HepG2 (cell line): Measurements from ENCODE around the gene GCHFR. TPM values are rescaled to one million over a fixed set of nuclear protein-coding genes. Genes with fewer than 3 reads are reported as not detected.

Source experiments
- ATAC-seq: fragments of 200-7000 bp; cut with Tn5 transposase; 3 replicates; pipeline ENCODE4 v1.9.1; 2020; ENCODE audit warnings: mild to moderate bottlenecking, moderate library complexity
- BruUV-seq: library from RNA; stranded (reverse); fragments of 400-500 nt; replicated peaks from 2 replicates; lab custom pipeline; 2021; lab: Mats Ljungman, UMichigan
- CTCF ChIA-PET: fragments of 300-600 bp; formaldehyde crosslinking; extraction: SDS; loops from one replicate; lab custom pipeline; 2021; ENCODE audit warnings: low total read pairs, inconsistent platforms, low intra/inter-chr PET ratio; lab: Yijun Ruan, JAX
- POLR2A ChIA-PET: fragments of 350-600 bp; sonication (Branson Sonifier 250); formaldehyde crosslinking; loops from one replicate; lab custom pipeline; 2020; ENCODE audit warnings: antibody characterized with exemption, inconsistent platforms; lab: Yijun Ruan, JAX
- DNase-seq: peaks from one replicate; pipeline ENCODE4 v3.0.0-alpha.2; 2015; ENCODE audit warnings: low spot score
- FAIRE-seq: peaks from 3 replicates; lab custom pipeline; 2011; peaks lifted over from hg19 to GRCh38; lab: Jason Lieb, UNC
- H2AFZ ChIP-seq: one replicate; pipeline ENCODE4 v1.6.1; 2011; ENCODE audit warnings: low read length, inconsistent platforms
- H3K27ac ChIP-seq: fragments of 300-600 bp; 3 replicates; pipeline ENCODE4 v1.8.0; 2011; ENCODE audit warnings: mixed run types, mild to moderate bottlenecking, mixed read lengths, low read length, inconsistent platforms; ENCODE audit not compliant: insufficient read depth; ENCODE audit errors: extremely low read length
- H3K27me3 ChIP-seq, 2 experiments: fragments of 200-600 bp in 1 of 2; 2 replicates in 1 of 2; 3 replicates in 1 of 2; pipeline versions ENCODE4 v1.6.0 to v1.8.0; 2011; ENCODE audit warnings: low read length in 2 of 2, mild to moderate bottlenecking in 2 of 2, moderate library complexity in 2 of 2, inconsistent platforms in 1 of 2; ENCODE audit not compliant: insufficient read depth in 2 of 2, control insufficient read depth in 1 of 2
- H3K36me3 ChIP-seq, 2 experiments: fragments of 200-600 bp in 1 of 2; replicated peaks in 1 of 2; 2 replicates in 1 of 2; 3 replicates in 1 of 2; pipeline versions ENCODE4 v1.5.1 to v1.8.0; 2011; ENCODE audit warnings: low read length in 2 of 2, inconsistent platforms in 1 of 2; ENCODE audit not compliant: insufficient read depth in 2 of 2, control insufficient read depth in 1 of 2
- H3K4me1 ChIP-seq: 2 replicates; pipeline ENCODE4 v1.5.1; 2012; ENCODE audit warnings: low read length, inconsistent platforms; ENCODE audit not compliant: insufficient read depth
- H3K4me2 ChIP-seq: 2 replicates; pipeline ENCODE4 v1.6.0; 2011; ENCODE audit warnings: low read depth, low read length, inconsistent platforms
- H3K4me3 ChIP-seq, 3 experiments: fragments of 200-600 bp in 1 of 3; sonication (generic), shearing (Covaris generic) in 1 of 3; replicated peaks in 1 of 3; 2 replicates each; pipeline ENCODE4 v1.5.1; 2011 to 2016; ENCODE audit warnings: low read length in 3 of 3, inconsistent platforms in 2 of 3, low read depth in 2 of 3, mild to moderate bottlenecking in 2 of 3, control low read depth in 1 of 3, mixed read lengths in 1 of 3; ENCODE audit not compliant: insufficient read depth in 1 of 3
- H3K79me2 ChIP-seq: one replicate; pipeline ENCODE4 v1.6.1; 2011; ENCODE audit warnings: low read length, inconsistent platforms; ENCODE audit not compliant: insufficient read depth
- H3K9ac ChIP-seq: 2 replicates; pipeline ENCODE4 v1.6.0; 2011; ENCODE audit warnings: mild to moderate bottlenecking, low read depth, low read length, inconsistent platforms; ENCODE audit not compliant: insufficient read depth
- H3K9me3 ChIP-seq: 2 replicates; pipeline ENCODE4 v1.5.1; 2012; ENCODE audit warnings: mild to moderate bottlenecking, low read length
- H4K20me1 ChIP-seq: 2 replicates; pipeline ENCODE4 v1.6.0; 2011; ENCODE audit warnings: inconsistent platforms, mild to moderate bottlenecking, low read length, moderate library complexity; ENCODE audit not compliant: insufficient read depth
- WGBS: methylation state at CpG from one replicate; pipeline ENCODE4 v1.1.6; 2017; ENCODE audit warnings: low lambda C conversion rate; 5-methylcytosine and 5-hydroxymethylcytosine counted together
- in situ Hi-C: cut with HindIII; loops from 2 replicates; pipeline ENCODE4 v1.10.0; 2017; ENCODE audit warnings: low pct_unique_long_range_greater_than_20kb; ENCODE audit not compliant: extremely low pct_ligation_motif_present
- intact Hi-C: fragments of 100-400 bp; cut with micrococcal nuclease; formaldehyde crosslinking; loops from one replicate; pipeline ENCODE4 v1.10.0; 2022; ENCODE audit not compliant: unreplicated experiment
- polyA plus RNA-seq, 8 experiments: library from polyadenylated mRNA; depleted of rRNA in 3 of 8; stranded (reverse) in 7 of 8; unstranded in 1 of 8; fragments of >200 nt; fragmentation: Illumina TruSeq in 4 of 8; extraction: Trizol in 4 of 8; gene quantifications; 2 replicates each; pipeline versions ENCODE4 v1.2.1 to v1.2.3, GENCODE V29; 2011 to 2016; ENCODE audit warnings: low read depth in 4 of 8, missing spikeins in 1 of 8, mixed read lengths in 1 of 8; ENCODE audit not compliant: insufficient read depth in 1 of 8
- total RNA-seq, 5 experiments: library from RNA; depleted of rRNA; stranded (reverse); fragments of >200 nt; fragmentation: Illumina TruSeq; extraction: Trizol; gene quantifications; 2 replicates each; pipeline ENCODE4 v1.2.3, GENCODE V29; 2016; ENCODE audit warnings: low read depth in 1 of 5
- TF ChIP-seq, protein P1 (sequence below): IDR thresholded peaks from 2 replicates; pipeline ENCODE4 v1.6.1; 2016; ENCODE audit warnings: missing compliant biosample characterization, missing genetic modification reagents, borderline replicate concordance
- TF ChIP-seq, protein P2 (sequence below): sonication (generic); formaldehyde crosslinking; IDR thresholded peaks from 2 replicates; pipeline ENCODE4 v1.9.0; 2021; ENCODE audit warnings: mild to moderate bottlenecking, missing genetic modification reagents

The GCHFR gene
- total and polyA plus RNA-seq, 2 of the 13 experiments (the other 11 are each of a cell fraction or from before 2014, with no cell fraction given), result 51.5 to 92.4 TPM

DNA sequence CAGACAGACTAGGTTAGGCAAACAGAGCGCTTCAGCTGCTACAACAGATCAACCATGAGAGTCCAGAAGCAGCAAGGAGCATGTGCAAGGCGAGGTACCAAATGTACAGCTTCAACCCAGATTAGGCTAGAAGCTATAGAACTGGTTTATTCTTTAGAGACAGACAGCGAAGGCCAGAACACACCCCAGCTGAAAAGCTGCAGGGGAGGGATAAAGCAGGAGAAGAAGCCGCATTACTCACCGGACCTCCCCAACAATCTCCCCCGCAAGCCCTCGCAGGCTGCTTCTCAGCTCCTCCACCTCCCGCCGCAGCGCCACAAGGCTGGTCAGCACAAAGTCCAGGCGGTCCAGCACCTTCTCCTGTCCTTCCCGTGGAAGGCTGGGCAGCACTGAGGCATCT lies 12.1 kb upstream of the GCHFR start:
- Histone ChIP-seq H4K20me1 (no peaks in the 10 kb centered on the region), H3K4me1 (peaks cover 35% of the 10 kb centered on the region), H3K79me2 (peaks cover 30% of the 10 kb centered on the region), H3K4me2 (no peak overlapping the region), H3K9me3 (no peaks in the 10 kb centered on the region), H3K9ac (no peak overlapping the region), H2AFZ (no peak overlapping the region), H3K36me3 (peaks cover 10 to 40% of the 10 kb centered on the region in 2 experiments), H3K4me3 (no peak overlapping the region), H3K27ac (no peak overlapping the region), H3K27me3 (no peaks in the 10 kb centered on the region)
- intact Hi-C loops, result loop anchor here (10.0 kb wide), 1 partner anchor 157 kb away; the partner anchor contains the start of gene KNL1
- ATAC-seq, result no peak
- WGBS, result 99% methylated on average over 10 of the region's 12 CpGs
- CTCF ChIA-PET, result no interaction called here
- BruUV-seq, result no TSS peak
- POLR2A ChIA-PET, result interaction anchor here (0.6 to 1.2 kb wide), 2 partner anchors 11 to 12 kb away, joined by 3 read pairs; partner anchors contain the start of gene GCHFR
- in situ Hi-C loops, result no loop called here
- TF ChIP-seq, protein P1, sequence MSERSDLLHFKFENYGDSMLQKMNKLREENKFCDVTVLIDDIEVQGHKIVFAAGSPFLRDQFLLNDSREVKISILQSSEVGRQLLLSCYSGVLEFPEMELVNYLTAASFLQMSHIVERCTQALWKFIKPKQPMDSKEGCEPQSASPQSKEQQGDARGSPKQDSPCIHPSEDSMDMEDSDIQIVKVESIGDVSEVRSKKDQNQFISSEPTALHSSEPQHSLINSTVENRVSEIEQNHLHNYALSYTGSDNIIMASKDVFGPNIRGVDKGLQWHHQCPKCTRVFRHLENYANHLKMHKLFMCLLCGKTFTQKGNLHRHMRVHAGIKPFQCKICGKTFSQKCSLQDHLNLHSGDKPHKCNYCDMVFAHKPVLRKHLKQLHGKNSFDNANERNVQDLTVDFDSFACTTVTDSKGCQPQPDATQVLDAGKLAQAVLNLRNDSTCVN (CRISPR knock-in tag), result no peak
- TF ChIP-seq, protein P2, sequence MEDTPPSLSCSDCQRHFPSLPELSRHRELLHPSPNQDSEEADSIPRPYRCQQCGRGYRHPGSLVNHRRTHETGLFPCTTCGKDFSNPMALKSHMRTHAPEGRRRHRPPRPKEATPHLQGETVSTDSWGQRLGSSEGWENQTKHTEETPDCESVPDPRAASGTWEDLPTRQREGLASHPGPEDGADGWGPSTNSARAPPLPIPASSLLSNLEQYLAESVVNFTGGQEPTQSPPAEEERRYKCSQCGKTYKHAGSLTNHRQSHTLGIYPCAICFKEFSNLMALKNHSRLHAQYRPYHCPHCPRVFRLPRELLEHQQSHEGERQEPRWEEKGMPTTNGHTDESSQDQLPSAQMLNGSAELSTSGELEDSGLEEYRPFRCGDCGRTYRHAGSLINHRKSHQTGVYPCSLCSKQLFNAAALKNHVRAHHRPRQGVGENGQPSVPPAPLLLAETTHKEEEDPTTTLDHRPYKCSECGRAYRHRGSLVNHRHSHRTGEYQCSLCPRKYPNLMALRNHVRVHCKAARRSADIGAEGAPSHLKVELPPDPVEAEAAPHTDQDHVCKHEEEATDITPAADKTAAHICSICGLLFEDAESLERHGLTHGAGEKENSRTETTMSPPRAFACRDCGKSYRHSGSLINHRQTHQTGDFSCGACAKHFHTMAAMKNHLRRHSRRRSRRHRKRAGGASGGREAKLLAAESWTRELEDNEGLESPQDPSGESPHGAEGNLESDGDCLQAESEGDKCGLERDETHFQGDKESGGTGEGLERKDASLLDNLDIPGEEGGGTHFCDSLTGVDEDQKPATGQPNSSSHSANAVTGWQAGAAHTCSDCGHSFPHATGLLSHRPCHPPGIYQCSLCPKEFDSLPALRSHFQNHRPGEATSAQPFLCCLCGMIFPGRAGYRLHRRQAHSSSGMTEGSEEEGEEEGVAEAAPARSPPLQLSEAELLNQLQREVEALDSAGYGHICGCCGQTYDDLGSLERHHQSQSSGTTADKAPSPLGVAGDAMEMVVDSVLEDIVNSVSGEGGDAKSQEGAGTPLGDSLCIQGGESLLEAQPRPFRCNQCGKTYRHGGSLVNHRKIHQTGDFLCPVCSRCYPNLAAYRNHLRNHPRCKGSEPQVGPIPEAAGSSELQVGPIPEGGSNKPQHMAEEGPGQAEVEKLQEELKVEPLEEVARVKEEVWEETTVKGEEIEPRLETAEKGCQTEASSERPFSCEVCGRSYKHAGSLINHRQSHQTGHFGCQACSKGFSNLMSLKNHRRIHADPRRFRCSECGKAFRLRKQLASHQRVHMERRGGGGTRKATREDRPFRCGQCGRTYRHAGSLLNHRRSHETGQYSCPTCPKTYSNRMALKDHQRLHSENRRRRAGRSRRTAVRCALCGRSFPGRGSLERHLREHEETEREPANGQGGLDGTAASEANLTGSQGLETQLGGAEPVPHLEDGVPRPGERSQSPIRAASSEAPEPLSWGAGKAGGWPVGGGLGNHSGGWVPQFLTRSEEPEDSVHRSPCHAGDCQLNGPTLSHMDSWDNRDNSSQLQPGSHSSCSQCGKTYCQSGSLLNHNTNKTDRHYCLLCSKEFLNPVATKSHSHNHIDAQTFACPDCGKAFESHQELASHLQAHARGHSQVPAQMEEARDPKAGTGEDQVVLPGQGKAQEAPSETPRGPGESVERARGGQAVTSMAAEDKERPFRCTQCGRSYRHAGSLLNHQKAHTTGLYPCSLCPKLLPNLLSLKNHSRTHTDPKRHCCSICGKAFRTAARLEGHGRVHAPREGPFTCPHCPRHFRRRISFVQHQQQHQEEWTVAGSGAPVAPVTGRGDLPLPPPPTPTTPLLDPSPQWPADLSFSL, result no peak
- no peak for DNase-seq
- FAIRE-seq, result no peak
